HG02610 (cell line): Measurements from ENCODE around the gene CACNA1I.

Source experiments
- ATAC-seq: cut with Tn5 transposase; IDR thresholded peaks from one replicate; pipeline ENCODE4 v1.9.1; 2021; ENCODE audit warnings: mild to moderate bottlenecking, moderate library complexity; ENCODE audit not compliant: unreplicated experiment

The CACNA1I gene

GRCh38 chr22:39567135-39567946, 3.2 kb upstream of the CACNA1I start:
- no peak for ATAC-seq

GRCh38 chr22:39568278-39568981, 2.1 kb upstream of the CACNA1I start:
- ATAC-seq = no peak

- no peak for ATAC-seq
These were observed 1.5 kb upstream of the CACNA1I start for GRCh38 chr22:39569066-39569465.

GRCh38 chr22:39570226-39570625, 327 bp upstream of the CACNA1I start:
- no peak for ATAC-seq

- no peak for ATAC-seq
These were observed 985 bp downstream of the CACNA1I start for GRCh38 chr22:39571538-39571937.

GRCh38 chr22:39574779-39575551, 4.4 kb downstream of the CACNA1I start:
- ATAC-seq = no peak

GRCh38 chr22:39575552-39575825, 4.9 kb downstream of the CACNA1I start:
- ATAC-seq = no peak

GRCh38 chr22:39576027-39576426, 5.5 kb downstream of the CACNA1I start:
- ATAC-seq = no peak

- no peak for ATAC-seq
These were observed 6.8 kb downstream of the CACNA1I start for GRCh38 chr22:39577366-39577765.

GRCh38 chr22:39577900-39578299, 7.3 kb downstream of the CACNA1I start:
- no peak for ATAC-seq

- no peak for ATAC-seq
These were observed 9.5 kb downstream of the CACNA1I start for GRCh38 chr22:39580006-39580441.

GRCh38 chr22:39580795-39581194, 10.2 kb downstream of the CACNA1I start:
- ATAC-seq = no peak

- no peak for ATAC-seq
These were observed 10.8 kb downstream of the CACNA1I start for GRCh38 chr22:39581303-39581702.

GRCh38 chr22:39583066-39583667, 12.6 kb downstream of the CACNA1I start:
- no peak for ATAC-seq

- no peak for ATAC-seq
These were observed 19.3 kb downstream of the CACNA1I start for GRCh38 chr22:39589875-39590274.

GRCh38 chr22:39592081-39593065, 21.8 kb downstream of the CACNA1I start:
- ATAC-seq = no peak

- no peak for ATAC-seq
These were observed 22.7 kb downstream of the CACNA1I start for GRCh38 chr22:39593066-39593930.

- no peak for ATAC-seq
These were observed 23.4 kb downstream of the CACNA1I start for GRCh38 chr22:39593931-39594285.

- ATAC-seq = no peak
These were observed 23.9 kb downstream of the CACNA1I start for GRCh38 chr22:39594411-39594810.
